ENCODE measurements around the gene ATAD3A.

DNA sequence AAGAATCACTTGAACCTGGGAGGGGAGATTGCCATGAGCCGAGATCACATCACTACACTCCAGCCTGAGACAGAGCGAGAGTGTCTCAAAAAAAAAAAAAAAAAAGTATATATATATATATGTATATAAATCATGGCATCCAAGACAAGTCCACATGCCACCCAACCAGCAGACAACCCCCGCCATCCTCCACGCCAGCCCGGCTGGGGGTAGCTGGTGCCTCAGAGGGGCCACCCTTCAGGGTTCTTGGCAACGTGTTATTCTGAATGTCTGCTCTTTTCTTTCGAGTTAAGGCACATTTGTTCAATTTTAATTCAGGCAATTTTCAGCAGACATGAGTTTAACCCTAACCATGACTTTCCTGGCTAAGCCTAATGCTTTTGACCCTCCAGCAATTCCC lies 38.1 kb downstream of the ATAD3A start:
- no peak for TF ChIP-seq CTCF (IDR thresholded peaks at IDR 0.05; ENCODE audit: insufficient read depth, low read length)
- TF ChIP-seq POLR2AphosphoS5 (IDR thresholded peaks at IDR 0.05; ENCODE audit: low read depth) = no peak
- TF ChIP-seq GABPA (IDR thresholded peaks at IDR 0.05; ENCODE audit: low read depth) = no peak
